LNCAP (cell line): ENCODE data around the gene ZC3H10.

Experiments
- CTCF ChIP-seq: fragments of 450-650 bp; IDR thresholded peaks from 2 replicates; pipeline ENCODE4 v1.5.1; 2017; ENCODE audit warnings: mild to moderate bottlenecking

ZC3H10 gene

GRCh38 chr12:56080556-56081138 lies 37.4 kb upstream of the ZC3H10 start:
- TF ChIP-seq CTCF = no peak; the same call in 1 of the 2 replicates

- no peak for TF ChIP-seq CTCF
These were observed 36.4 kb upstream of the ZC3H10 start for GRCh38 chr12:56081393-56082347.

GRCh38 chr12:56082382-56082781 lies 35.7 kb upstream of the ZC3H10 start:
- no peak for TF ChIP-seq CTCF

- no peak for TF ChIP-seq CTCF
These were observed 35.1 kb upstream of the ZC3H10 start for GRCh38 chr12:56082967-56083366.

- TF ChIP-seq CTCF = peak; percentile 36; the same call in 1 of the 2 replicates
These were observed 33.0 kb upstream of the ZC3H10 start for GRCh38 chr12:56084958-56085543.

GRCh38 chr12:56086096-56086495 lies 32.0 kb upstream of the ZC3H10 start:
- TF ChIP-seq CTCF = no peak

- TF ChIP-seq CTCF = no peak
These were observed 31.5 kb upstream of the ZC3H10 start for GRCh38 chr12:56086608-56087007.
